HG03520 (cell line): ENCODE results near the gene LNX1.
"Not testable (repeated sequence)": the region's sequence is repeated elsewhere in the genome, so short reads cannot be mapped to it uniquely, and the experiment has no call there.

ENCODE experiments used
- ATAC-seq: cut with Tn5 transposase; IDR thresholded peaks from one replicate; pipeline ENCODE4 v1.9.1; 2021; ENCODE audit warnings: mild to moderate bottlenecking, moderate library complexity; ENCODE audit not compliant: unreplicated experiment

Gene LNX1

GRCh38 chr4:53476232-53477037, 114.9 kb downstream of the LNX1 start:
- ATAC-seq = no peak

GRCh38 chr4:53466576-53466975, 124.7 kb downstream of the LNX1 start:
- ATAC-seq = not testable (repeated sequence)

GRCh38 chr4:53465891-53466290, 125.4 kb downstream of the LNX1 start:
- no peak for ATAC-seq

GRCh38 chr4:53465281-53465680, 126.0 kb downstream of the LNX1 start:
- no peak for ATAC-seq

GRCh38 chr4:53463340-53463739, 127.9 kb downstream of the LNX1 start:
- ATAC-seq = no peak

GRCh38 chr4:53461244-53461643, 130.0 kb downstream of the LNX1 start:
- ATAC-seq = no peak

GRCh38 chr4:53459548-53459947, 131.7 kb downstream of the LNX1 start:
- ATAC-seq = no peak

GRCh38 chr4:53456178-53456577, 135.1 kb downstream of the LNX1 start:
- ATAC-seq = no peak

- no peak for ATAC-seq
These were observed 135.5 kb downstream of the LNX1 start for GRCh38 chr4:53455766-53456165.

GRCh38 chr4:53453385-53453784, 137.9 kb downstream of the LNX1 start:
- ATAC-seq = no peak

- ATAC-seq = no peak
These were observed 140.5 kb downstream of the LNX1 start for GRCh38 chr4:53450773-53451172.

- no peak for ATAC-seq
These were observed 146.3 kb downstream of the LNX1 start for GRCh38 chr4:53444954-53445353.

GRCh38 chr4:53441564-53441963, 149.7 kb downstream of the LNX1 start:
- no peak for ATAC-seq

- no peak for ATAC-seq
These were observed 155.0 kb downstream of the LNX1 start for GRCh38 chr4:53436251-53436650.

GRCh38 chr4:53432528-53433424, 158.5 kb downstream of the LNX1 start:
- no peak for ATAC-seq

GRCh38 chr4:53431052-53431451, 160.2 kb downstream of the LNX1 start:
- ATAC-seq = no peak

- no peak for ATAC-seq
These were observed 163.9 kb downstream of the LNX1 start for GRCh38 chr4:53427366-53427765.

- ATAC-seq = no peak
These were observed 167.0 kb downstream of the LNX1 start for GRCh38 chr4:53424280-53424679.

- ATAC-seq = no peak
These were observed 168.9 kb downstream of the LNX1 start for GRCh38 chr4:53422367-53422766.

- no peak for ATAC-seq
These were observed 169.5 kb downstream of the LNX1 start for GRCh38 chr4:53421791-53422190.

GRCh38 chr4:53419208-53419607, 172.1 kb downstream of the LNX1 start:
- no peak for ATAC-seq

GRCh38 chr4:53409479-53409878, 181.8 kb downstream of the LNX1 start:
- not testable (repeated sequence) for ATAC-seq
